ENCODE data around the gene MESP2.

- no peak for TF ChIP-seq POLR2A (IDR thresholded peaks at IDR 0.05)
- TF ChIP-seq CTCF (IDR thresholded peaks at IDR 0.05), result no peak
Measured at GRCh38 chr15:89810837-89811236, 34.7 kb downstream of the MESP2 start.
